PC-3 (cell line): ENCODE results near the gene COX5A. TPM values are rescaled to one million over a fixed set of nuclear protein-coding genes. Genes with fewer than 3 reads are reported as not detected.

Experiments used
- ATAC-seq: fragments of 200-7000 bp; cut with Tn5 transposase; 2 replicates; pipeline ENCODE4 v1.9.1; 2020; ENCODE audit warnings: mild to moderate bottlenecking, moderate library complexity
- BruUV-seq: library from RNA; stranded (reverse); fragments of 400-500 nt; replicated peaks from 2 replicates; lab custom pipeline; 2021; lab: Mats Ljungman, UMichigan
- CTCF ChIA-PET: fragments of 300-600 bp; sonication (Branson Sonifier 250); formaldehyde crosslinking; loops from one replicate; lab custom pipeline; 2022; ENCODE audit warnings: antibody characterized with exemption; lab: Charles Lee
- POLR2A ChIA-PET: fragments of 300-600 bp; sonication (Branson Sonifier 250); formaldehyde crosslinking; loops from one replicate; lab custom pipeline; 2022; ENCODE audit warnings: antibody characterized with exemption; ENCODE audit not compliant: unreplicated experiment; lab: Charles Lee
- DNase-seq: peaks from one replicate; pipeline ENCODE4 v3.0.0-alpha.2; 2015
- H2AFZ ChIP-seq: fragments of 300-600 bp; sonication (generic); 2 replicates; pipeline ENCODE4 v1.6.0; 2016; ENCODE audit warnings: antibody characterized with exemption, low read length
- H3F3A ChIP-seq: fragments of 300-600 bp; sonication (generic); one replicate; pipeline ENCODE4 v1.6.0; 2017; ENCODE audit warnings: antibody characterized with exemption, low read length, control low read depth, mild to moderate bottlenecking; ENCODE audit not compliant: unreplicated experiment
- H3K27ac ChIP-seq: fragments of 300-600 bp; sonication (generic); 2 replicates; pipeline ENCODE4 v1.5.1; 2016; ENCODE audit warnings: mild to moderate bottlenecking, low read length
- H3K27me3 ChIP-seq: fragments of 300-600 bp; sonication (generic); 2 replicates; pipeline ENCODE4 v1.6.1; 2016; ENCODE audit warnings: low read length, mixed read lengths
- H3K36me3 ChIP-seq: fragments of 300-600 bp; sonication (generic); 2 replicates; pipeline ENCODE4 v1.6.1; 2016; ENCODE audit warnings: low read depth, mixed run types, low read length, mixed read lengths
- H3K4me1 ChIP-seq: fragments of 300-600 bp; sonication (generic); 2 replicates; pipeline ENCODE4 v1.5.1; 2016; ENCODE audit warnings: low read length; ENCODE audit not compliant: insufficient read depth
- H3K4me2 ChIP-seq: fragments of 300-600 bp; sonication (generic); 2 replicates; pipeline ENCODE4 v1.6.0; 2016; ENCODE audit warnings: low read length
- H3K4me3 ChIP-seq: fragments of 300-600 bp; sonication (generic); 2 replicates; pipeline ENCODE4 v1.5.1; 2016; ENCODE audit warnings: mild to moderate bottlenecking, low read length, mixed read lengths
- H3K79me2 ChIP-seq: fragments of 300-600 bp; sonication (generic); 2 replicates; pipeline ENCODE4 v1.6.1; 2017; ENCODE audit warnings: low read length, mixed read lengths
- H3K9ac ChIP-seq: fragments of 300-600 bp; sonication (generic); 2 replicates; pipeline ENCODE4 v1.6.0; 2016; ENCODE audit warnings: mild to moderate bottlenecking, low read length
- H3K9me2 ChIP-seq: fragments of 300-600 bp; sonication (generic); replicated peaks from 2 replicates; pipeline ENCODE4 v1.6.1; 2016; ENCODE audit warnings: mixed run types, low read length, mixed read lengths
- H3K9me3 ChIP-seq: fragments of 300-600 bp; sonication (generic); 2 replicates; pipeline ENCODE4 v1.6.1; 2016; ENCODE audit warnings: low read length, mixed read lengths
- H4K20me1 ChIP-seq: fragments of 300-600 bp; sonication (generic); 2 replicates; pipeline ENCODE4 v1.6.1; 2016; ENCODE audit warnings: low read length, mixed read lengths
- CTCF ChIP-seq: fragments of 300-600 bp; sonication (generic); conservative IDR thresholded peaks from 2 replicates; pipeline ENCODE4 v1.5.1; 2017; ENCODE audit warnings: antibody characterized with exemption, low read depth, mild to moderate bottlenecking, low read length
- EZH2 ChIP-seq: fragments of 300-600 bp; sonication (generic); IDR thresholded peaks from one replicate; pipeline ENCODE4 v1.6.1; 2017; ENCODE audit warnings: antibody characterized with exemption, mild to moderate bottlenecking, low read length; ENCODE audit not compliant: unreplicated experiment
- EZH2phosphoT487 ChIP-seq: fragments of 300-600 bp; sonication (generic); IDR thresholded peaks from 2 replicates; pipeline ENCODE4 v1.6.1; 2018; ENCODE audit warnings: mild to moderate bottlenecking, antibody characterized with exemption, low read length, borderline replicate concordance
- intact Hi-C: fragments of 100-400 bp; cut with micrococcal nuclease; formaldehyde crosslinking; loops from 2 replicates; pipeline ENCODE4 v1.9.0; 2023
- total RNA-seq: library from RNA; depleted of rRNA; stranded (reverse); fragments of >200 nt; gene quantifications from 2 replicates; pipeline ENCODE4 v1.2.3, GENCODE V29; 2014; rRNA removed

COX5A gene
- total RNA-seq, 1 experiment from 2014 or later: 145 TPM

GRCh38 chr15:74872702-74873035 lies 65.2 kb downstream of the COX5A start:
- POLR2A ChIA-PET: no interaction called here
- Histone ChIP-seq H3K27me3 (no peaks in the 10 kb centered on the region), H3K36me3 (0 out of 2 replicates have a peak, but pooled peaks cover 3% of the 10 kb centered on the region), H3K9ac (peak overlapping the region; percentile 93), H3F3A (no peaks in the 10 kb centered on the region), H3K27ac (peak overlapping the region; percentile 55; the same call in 1 of the 2 replicates), H3K4me2 (peak overlapping the region; percentile 100), H2AFZ (peak overlapping the region; percentile 92), H3K4me1 (peaks cover 11% of the 10 kb centered on the region; the same call in 1 of the 2 replicates), H3K9me2 (no peaks in the 10 kb centered on the region), H4K20me1 (peaks cover 10% of the 10 kb centered on the region; the same call in 1 of the 2 replicates), H3K9me3 (no peaks in the 10 kb centered on the region), H3K79me2 (peaks cover 51% of the 10 kb centered on the region), H3K4me3 (peak overlapping the region; percentile 99)
- DNase-seq: no peak
- peak; percentile 5 for ATAC-seq
- CTCF ChIA-PET: interaction anchor here (0.5 kb wide), 1 partner anchor 101 kb away, joined by 3 read pairs; no protein-coding TSS in a partner anchor
- intact Hi-C loops: no loop called here
- TF ChIP-seq EZH2: no peak
- no peak for TF ChIP-seq CTCF
- no peak for TF ChIP-seq EZH2phosphoT487
- BruUV-seq: TSS peak; percentile 65

GRCh38 chr15:74870436-74871215 lies 67.2 kb downstream of the COX5A start:
- Histone ChIP-seq H3K9ac (no peak overlapping the region), H2AFZ (no peak overlapping the region), H3F3A (no peaks in the 10 kb centered on the region), H3K27ac (no peak overlapping the region), H3K4me1 (peaks cover 21% of the 10 kb centered on the region), H3K9me3 (no peaks in the 10 kb centered on the region), H3K4me3 (no peak overlapping the region), H3K36me3 (0 out of 2 replicates have a peak, but pooled peaks cover 3% of the 10 kb centered on the region), H3K27me3 (no peaks in the 10 kb centered on the region), H3K9me2 (no peaks in the 10 kb centered on the region), H3K4me2 (peak overlapping the region; percentile 18; the same call in 1 of the 2 replicates), H3K79me2 (peaks cover 68% of the 10 kb centered on the region), H4K20me1 (peaks cover 10% of the 10 kb centered on the region; the same call in 1 of the 2 replicates)
- POLR2A ChIA-PET: no interaction called here
- DNase-seq (no peak), ATAC-seq (no peak)
- TF ChIP-seq EZH2: no peak
- TF ChIP-seq CTCF: no peak
- TF ChIP-seq EZH2phosphoT487: no peak
- BruUV-seq: no TSS peak
- CTCF ChIA-PET: no interaction called here
- intact Hi-C loops: no loop called here

Other genes with a start within 250 kb of the COX5A start
- 9.9 and 15.6 TPM in 2 replicates for gene EDC3, start 242.0 kb downstream of the COX5A start, total RNA-seq
- gene CYP1A1, start 212.5 kb downstream of the COX5A start, total RNA-seq: 2.3 and 2.5 TPM in 2 replicates
- gene CYP1A2, start 189.2 kb downstream of the COX5A start, total RNA-seq: not detected in 2 replicates
- 38.0 and 50.3 TPM in 2 replicates for gene CSK, start 156.0 kb downstream of the COX5A start, total RNA-seq
- not detected in 2 replicates for gene LMAN1L, start 125.2 kb downstream of the COX5A start, total RNA-seq
- gene CPLX3, start 111.4 kb downstream of the COX5A start, total RNA-seq: not detected in 2 replicates
- 20.3 and 29.7 TPM in 2 replicates for gene ULK3, start 94.9 kb downstream of the COX5A start, total RNA-seq
- gene SCAMP2, start 64.7 kb downstream of the COX5A start, total RNA-seq: 30.1 and 39.1 TPM in 2 replicates
- 30.6 and 35.2 TPM in 2 replicates for gene MPI, start 48.0 kb downstream of the COX5A start, total RNA-seq
- gene FAM219B, start 31.2 kb downstream of the COX5A start, total RNA-seq: 23.8 and 24.3 TPM in 2 replicates
- gene RPP25, start 18.7 kb upstream of the COX5A start, total RNA-seq: 6.6 and 7.1 TPM in 2 replicates
- gene SCAMP5, start 57.5 kb upstream of the COX5A start, total RNA-seq: 7.0 and 9.0 TPM in 2 replicates
- 31.0 and 31.5 TPM in 2 replicates for gene PPCDC, start 85.5 kb upstream of the COX5A start, total RNA-seq